GM21717 (cell line): ENCODE results near the gene SNRNP25.

ENCODE experiments used
- ATAC-seq: cut with Tn5 transposase; IDR thresholded peaks from one replicate; pipeline ENCODE4 v1.9.1; 2021; ENCODE audit warnings: mild to moderate bottlenecking, moderate library complexity; ENCODE audit not compliant: unreplicated experiment

The SNRNP25 gene

GRCh38 chr16:97822-98221, 44.2 kb downstream of the SNRNP25 start:
- ATAC-seq: no peak

GRCh38 chr16:100989-101388, 47.4 kb downstream of the SNRNP25 start:
- ATAC-seq: no peak

- no peak for ATAC-seq
These were observed 48.0 kb downstream of the SNRNP25 start for GRCh38 chr16:101586-101985.

GRCh38 chr16:102060-102855, 48.6 kb downstream of the SNRNP25 start:
- no peak for ATAC-seq

- ATAC-seq: no peak
These were observed 50.7 kb downstream of the SNRNP25 start for GRCh38 chr16:104355-104754.

GRCh38 chr16:104928-105327, 51.3 kb downstream of the SNRNP25 start:
- no peak for ATAC-seq

GRCh38 chr16:105521-105920, 51.9 kb downstream of the SNRNP25 start:
- ATAC-seq: no peak

GRCh38 chr16:106623-107324, 53.1 kb downstream of the SNRNP25 start:
- no peak for ATAC-seq
